ENCODE data around the gene PGGHG.

The PGGHG gene

GRCh38 chr11:299951-300735 lies 11.2 kb downstream of the PGGHG start:
- Histone ChIP-seq H3K79me2 (ENCODE audit: insufficient read depth, low read length) (no peaks in the 10 kb centered on the region), H3K4me3 (ENCODE audit: low read depth in 1 of 2, low read length in 2 of 2) (no peak overlapping the region), H3K4me1 (ENCODE audit: insufficient read depth, low read length) (peaks cover 2% of the 10 kb centered on the region; the same call in 1 of the 2 replicates), H3K9ac (ENCODE audit: low read depth, low read length) (no peak overlapping the region), H3K27me3 (ENCODE audit: insufficient read depth, low read length, poor library complexity) (peaks cover 7% of the 10 kb centered on the region), H3K9me3 (ENCODE audit: insufficient read depth, low read length, severe bottlenecking) (no peaks in the 10 kb centered on the region), H3K27ac (ENCODE audit: low read length) (no peak overlapping the region), H3K36me3 (ENCODE audit: insufficient read depth, low read length) (no peaks in the 10 kb centered on the region), H2AFZ (ENCODE audit: low read depth, low read length) (no peak overlapping the region), H4K20me1 (ENCODE audit: insufficient read depth, low read length) (peaks cover 4% of the 10 kb centered on the region; the same call in 1 of the 2 replicates), H3K4me2 (ENCODE audit: insufficient read depth, low read length) (no peak overlapping the region)
- DNase-seq, result peak; percentile 34
- TF ChIP-seq CTCF (IDR thresholded peaks at IDR 0.05; ENCODE audit: borderline replicate concordance, extremely low read depth, low read length, poor library complexity, severe bottlenecking), result peak; percentile 14
- TF ChIP-seq EZH2 (IDR thresholded peaks at IDR 0.05; ENCODE audit: borderline replicate concordance, low read depth, low read length, severe bottlenecking), result no peak
- peak; percentile 27 for ATAC-seq (ENCODE audit: insufficient read depth, low read depth)

- ATAC-seq (ENCODE audit: insufficient read depth, low read depth), result no peak
- Histone ChIP-seq H3K9me3 (ENCODE audit: insufficient read depth, low read length, severe bottlenecking) (no peaks in the 10 kb centered on the region), H3K27ac (ENCODE audit: low read length) (no peak overlapping the region), H3K27me3 (ENCODE audit: insufficient read depth, low read length, poor library complexity) (peaks cover 7% of the 10 kb centered on the region), H3K4me1 (ENCODE audit: insufficient read depth, low read length) (peaks cover 13% of the 10 kb centered on the region; the same call in 1 of the 2 replicates), H3K4me3 (ENCODE audit: low read depth in 1 of 2, low read length in 2 of 2) (no peak overlapping the region), H3K4me2 (ENCODE audit: insufficient read depth, low read length) (no peak overlapping the region), H3K9ac (ENCODE audit: low read depth, low read length) (no peak overlapping the region), H2AFZ (ENCODE audit: low read depth, low read length) (no peak overlapping the region), H3K36me3 (ENCODE audit: insufficient read depth, low read length) (no peaks in the 10 kb centered on the region), H3K79me2 (ENCODE audit: insufficient read depth, low read length) (peaks cover 1% of the 10 kb centered on the region), H4K20me1 (ENCODE audit: insufficient read depth, low read length) (no peaks in the 10 kb centered on the region)
- no peak for DNase-seq
- TF ChIP-seq CTCF (IDR thresholded peaks at IDR 0.05; ENCODE audit: borderline replicate concordance, extremely low read depth, low read length, poor library complexity, severe bottlenecking), result no peak
- TF ChIP-seq EZH2 (IDR thresholded peaks at IDR 0.05; ENCODE audit: borderline replicate concordance, low read depth, low read length, severe bottlenecking), result no peak
These were observed 14.4 kb downstream of the PGGHG start for GRCh38 chr11:303363-303762.

- Histone ChIP-seq H3K4me3 (ENCODE audit: low read depth in 1 of 2, low read length in 2 of 2) (no peak overlapping the region), H2AFZ (ENCODE audit: low read depth, low read length) (no peak overlapping the region), H3K4me2 (ENCODE audit: insufficient read depth, low read length) (no peak overlapping the region), H3K79me2 (ENCODE audit: insufficient read depth, low read length) (peaks cover 2% of the 10 kb centered on the region), H3K27ac (ENCODE audit: low read length) (no peak overlapping the region), H3K27me3 (ENCODE audit: insufficient read depth, low read length, poor library complexity) (peaks cover 7% of the 10 kb centered on the region), H3K9ac (ENCODE audit: low read depth, low read length) (no peak overlapping the region), H3K9me3 (ENCODE audit: insufficient read depth, low read length, severe bottlenecking) (no peaks in the 10 kb centered on the region), H3K4me1 (ENCODE audit: insufficient read depth, low read length) (peaks cover 14% of the 10 kb centered on the region; the same call in 1 of the 2 replicates), H4K20me1 (ENCODE audit: insufficient read depth, low read length) (no peaks in the 10 kb centered on the region), H3K36me3 (ENCODE audit: insufficient read depth, low read length) (no peaks in the 10 kb centered on the region)
- TF ChIP-seq EZH2 (IDR thresholded peaks at IDR 0.05; ENCODE audit: borderline replicate concordance, low read depth, low read length, severe bottlenecking) (no peak), CTCF (IDR thresholded peaks at IDR 0.05; ENCODE audit: borderline replicate concordance, extremely low read depth, low read length, poor library complexity, severe bottlenecking) (no peak)
- DNase-seq, result no peak
- no peak for ATAC-seq (ENCODE audit: insufficient read depth, low read depth)
These were observed 15.2 kb downstream of the PGGHG start for GRCh38 chr11:304061-304506.
